Hematopoietic multipotent progenitor cell treated with erythropoietin and hydrocortisone succinate and interleukin-3 and kit ligand, for 15 days (in vitro differentiated cells): ENCODE measurements around the gene TGFBR2.

Source experiments
- DNase-seq: peaks from one replicate; pipeline ENCODE4 v3.0.0-alpha.2; 2015; ENCODE audit warnings: low spot score

TGFBR2 gene

DNA sequence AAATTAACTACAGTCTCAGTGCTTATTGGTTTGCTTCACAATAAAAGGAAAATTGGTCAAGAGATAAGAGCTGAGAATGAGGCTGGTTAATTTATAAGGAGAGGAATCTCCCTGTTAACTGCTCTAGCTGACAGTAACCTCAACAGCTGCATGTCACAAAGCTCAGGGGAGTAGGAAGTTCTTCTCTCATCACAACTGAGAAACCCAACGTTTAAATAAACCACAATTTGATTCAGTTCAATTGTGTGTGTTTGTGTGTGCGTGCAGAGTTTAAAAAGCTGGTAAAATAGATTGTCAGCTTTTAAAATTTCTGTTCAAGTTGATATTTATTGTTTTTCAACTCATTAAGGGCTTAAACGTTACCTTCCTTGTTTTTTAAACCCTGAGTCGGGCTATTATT, 3.5 kb upstream of the TGFBR2 start:
- no peak for DNase-seq

DNA sequence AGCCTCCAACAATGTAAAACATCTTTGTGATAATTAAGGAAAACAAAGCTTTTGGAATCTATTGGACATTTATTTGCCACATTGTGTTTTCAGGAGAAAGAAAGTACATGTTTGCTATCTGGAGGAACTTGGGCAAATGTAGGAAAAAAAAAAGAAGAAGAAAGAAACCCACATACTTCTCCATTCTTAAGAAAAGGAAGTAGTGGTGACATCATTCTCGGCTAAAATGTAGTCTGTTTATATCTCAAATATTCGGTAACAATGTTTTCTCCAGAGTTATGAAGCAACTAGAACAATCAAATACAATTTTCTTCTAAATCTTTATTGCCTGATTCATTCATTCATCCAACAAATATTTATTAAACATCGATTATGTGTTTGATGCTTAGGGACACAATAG, 2.3 kb upstream of the TGFBR2 start:
- DNase-seq: no peak

DNA sequence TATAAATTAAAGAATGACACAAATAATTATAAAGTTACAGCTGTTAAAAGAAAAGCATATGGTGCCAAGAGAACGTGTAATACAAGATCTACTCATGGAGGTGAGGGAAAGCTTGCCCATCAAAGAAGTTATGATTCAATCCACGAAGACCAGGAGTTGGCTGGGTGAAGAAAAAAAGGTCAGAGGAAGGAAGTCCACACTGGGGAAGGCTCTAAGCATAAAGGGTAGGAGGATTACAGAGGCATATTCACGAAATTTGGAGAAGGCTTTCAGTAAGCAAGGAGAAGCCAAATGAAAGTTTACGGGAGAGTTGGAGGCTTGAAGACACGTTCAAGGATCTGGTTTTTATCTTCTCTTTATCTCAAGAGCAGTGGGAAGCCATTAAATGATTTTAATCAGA, 1.8 kb upstream of the TGFBR2 start:
- no peak for DNase-seq

DNA sequence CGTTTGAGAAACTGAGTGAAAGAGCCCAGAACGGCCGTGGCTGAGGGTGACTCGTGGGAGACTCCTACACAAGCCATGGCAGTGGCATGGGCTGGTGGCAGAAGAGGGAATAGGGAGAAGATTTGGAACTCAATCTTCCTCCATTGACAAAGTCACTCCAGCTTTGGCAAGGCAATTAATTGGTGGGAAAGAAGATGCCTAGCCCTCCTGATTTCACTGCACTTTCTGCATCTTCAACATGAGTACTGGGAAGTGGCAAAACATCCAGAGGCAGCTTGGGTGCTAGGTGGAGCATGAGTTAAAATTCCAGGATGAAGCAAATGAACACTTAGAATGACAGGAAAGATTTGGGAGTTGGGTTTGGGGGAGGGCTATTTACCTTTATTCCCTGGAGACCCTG, 1.4 kb upstream of the TGFBR2 start:
- DNase-seq: no peak

DNA sequence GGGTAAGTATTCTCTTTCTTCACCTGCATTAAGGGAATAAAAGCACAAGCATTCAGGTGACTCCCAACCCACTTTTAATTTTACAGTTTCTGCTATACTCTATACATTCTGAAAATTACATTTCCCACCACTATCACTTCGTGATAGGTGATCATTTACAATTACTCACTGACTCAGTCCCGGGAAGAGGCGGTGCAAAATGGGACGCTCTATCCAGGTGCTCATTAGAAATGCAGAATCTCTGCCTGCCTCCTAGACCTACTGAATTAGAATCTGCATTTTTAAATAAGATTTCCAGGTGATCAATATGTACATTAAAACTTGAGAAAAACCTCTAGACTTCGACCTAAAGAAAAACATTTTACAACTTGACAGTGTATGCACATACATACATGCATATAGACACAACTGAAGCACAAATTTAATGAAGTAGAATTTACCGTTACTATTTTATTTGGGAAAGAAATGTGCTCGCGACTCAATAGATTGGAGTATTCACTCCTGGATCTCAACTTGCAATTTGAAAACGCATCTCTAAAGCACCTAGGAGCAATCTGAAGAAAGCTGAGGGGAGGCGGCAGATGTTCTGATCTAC, 598 bp upstream of the TGFBR2 start:
- DNase-seq: no peak

DNA sequence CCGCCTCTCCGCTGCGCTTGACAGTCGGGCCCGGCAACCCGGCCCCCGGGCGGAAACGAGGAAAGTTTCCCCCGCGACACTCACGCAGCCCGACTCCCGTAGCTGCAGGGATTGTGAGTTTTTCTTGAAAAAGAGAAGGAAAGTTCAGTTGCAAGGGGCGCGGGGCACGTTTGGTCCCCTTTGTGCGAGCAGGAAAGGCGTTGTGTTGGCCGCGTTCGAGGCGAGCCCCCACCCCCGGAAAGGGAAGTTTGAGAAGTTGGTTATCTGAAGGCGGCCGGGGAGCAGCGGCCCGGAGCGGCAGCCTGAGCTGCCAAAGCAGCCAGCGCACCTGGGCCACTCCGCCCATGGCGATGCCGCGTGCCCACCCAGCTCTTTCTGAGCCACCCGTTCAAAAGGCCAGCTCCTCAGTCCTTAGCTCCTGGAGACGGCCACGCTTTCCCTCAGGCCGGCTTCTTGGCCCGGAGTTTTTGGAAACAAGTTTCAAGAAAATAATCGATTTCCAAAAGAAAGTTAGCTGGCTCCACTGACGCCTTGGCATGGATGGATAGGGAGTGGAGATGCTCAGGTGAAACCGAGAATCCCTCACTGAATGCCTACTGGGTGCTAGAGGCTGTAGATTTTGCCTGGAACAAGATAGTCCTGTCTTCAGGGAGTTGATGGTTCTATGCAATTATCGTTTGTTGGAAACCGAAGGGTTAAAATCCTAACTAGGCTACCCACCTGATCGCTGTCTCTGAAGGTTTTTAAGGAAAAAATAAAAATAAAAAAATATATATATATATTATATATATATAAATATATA, 832 bp downstream of the TGFBR2 start:
- peak; percentile 14 for DNase-seq

DNA sequence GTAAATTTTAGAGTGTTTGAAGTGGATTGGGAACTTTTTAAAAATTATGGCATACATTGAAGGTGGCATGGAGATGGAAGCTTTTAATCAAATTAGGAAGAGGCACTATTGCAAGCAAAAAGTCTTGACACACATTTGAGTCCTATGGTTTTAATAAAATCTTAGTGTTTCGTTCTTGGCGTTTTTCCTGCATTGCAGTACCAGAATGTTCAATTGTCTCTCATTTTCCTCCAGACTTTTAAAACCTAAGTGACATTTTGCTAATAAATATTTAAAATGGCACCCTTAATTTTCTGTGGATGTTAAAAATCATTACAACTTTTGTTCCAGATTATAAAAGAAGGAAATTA, 2.2 kb downstream of the TGFBR2 start:
- DNase-seq: no peak

DNA sequence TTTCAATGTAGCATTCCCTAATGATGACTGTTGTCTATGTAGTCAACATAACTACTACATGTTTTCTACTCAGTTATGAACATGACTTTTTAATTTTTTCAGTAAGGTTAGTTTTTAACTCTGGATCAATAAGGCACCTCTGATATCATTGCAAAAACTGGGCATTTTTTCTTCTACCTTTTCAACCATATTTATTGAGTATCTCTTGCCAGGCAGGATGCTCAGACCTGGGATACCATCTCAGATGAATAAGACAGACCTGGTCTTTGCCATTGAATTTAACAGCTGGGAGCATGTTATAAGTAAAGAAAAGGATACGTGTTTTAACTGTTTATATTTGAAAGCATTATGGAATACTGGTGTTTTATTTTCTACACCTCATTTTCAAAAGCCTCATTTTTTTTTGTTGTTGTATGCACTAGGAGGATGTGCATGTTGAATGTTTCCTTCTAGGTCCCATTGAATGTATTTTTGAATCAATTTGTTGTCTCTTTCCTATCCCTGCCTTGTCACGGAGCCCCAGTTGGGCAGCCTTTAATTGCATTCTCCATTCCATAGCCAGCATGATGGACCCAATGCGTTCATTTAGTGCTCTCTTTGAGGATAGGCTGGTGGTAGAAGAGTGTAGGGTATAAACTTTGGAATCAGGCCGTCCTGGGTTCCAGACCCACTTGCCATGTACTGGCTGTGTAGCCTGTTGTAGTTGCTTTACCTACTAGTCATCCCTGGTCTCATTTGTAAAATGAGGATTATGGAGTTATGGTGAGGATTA, 3.7 kb downstream of the TGFBR2 start:
- no peak for DNase-seq

DNA sequence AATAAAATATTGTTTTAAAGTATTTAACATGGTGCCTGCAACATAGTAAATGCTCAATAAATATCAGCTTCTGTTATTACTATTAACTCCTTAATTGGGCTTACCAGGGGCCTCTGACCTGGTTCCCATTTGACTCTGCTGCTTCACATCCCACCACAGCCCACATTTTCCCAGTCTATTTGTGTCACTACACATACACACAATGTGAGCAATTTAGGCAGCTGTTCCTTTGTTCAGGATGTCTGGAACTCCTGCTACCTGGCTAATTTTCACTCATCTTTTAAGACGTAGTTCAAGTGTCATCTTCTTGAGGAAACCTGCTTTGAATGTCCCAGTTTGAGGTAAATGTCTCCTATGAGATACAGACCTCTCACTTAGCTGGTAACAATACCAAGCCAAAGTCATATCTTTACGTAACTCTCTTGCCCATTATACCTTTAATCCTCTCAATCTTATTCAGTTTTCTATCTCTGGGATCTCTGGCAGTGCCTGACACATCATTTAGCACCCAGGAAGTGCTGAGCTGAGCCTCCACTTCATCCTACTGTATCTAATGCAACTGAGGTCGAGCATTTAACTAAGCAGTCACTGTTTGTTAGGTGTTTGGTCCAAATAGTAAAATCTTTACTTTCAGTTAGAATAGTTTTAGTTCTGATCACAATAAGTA, 4.4 kb downstream of the TGFBR2 start:
- DNase-seq: no peak

DNA sequence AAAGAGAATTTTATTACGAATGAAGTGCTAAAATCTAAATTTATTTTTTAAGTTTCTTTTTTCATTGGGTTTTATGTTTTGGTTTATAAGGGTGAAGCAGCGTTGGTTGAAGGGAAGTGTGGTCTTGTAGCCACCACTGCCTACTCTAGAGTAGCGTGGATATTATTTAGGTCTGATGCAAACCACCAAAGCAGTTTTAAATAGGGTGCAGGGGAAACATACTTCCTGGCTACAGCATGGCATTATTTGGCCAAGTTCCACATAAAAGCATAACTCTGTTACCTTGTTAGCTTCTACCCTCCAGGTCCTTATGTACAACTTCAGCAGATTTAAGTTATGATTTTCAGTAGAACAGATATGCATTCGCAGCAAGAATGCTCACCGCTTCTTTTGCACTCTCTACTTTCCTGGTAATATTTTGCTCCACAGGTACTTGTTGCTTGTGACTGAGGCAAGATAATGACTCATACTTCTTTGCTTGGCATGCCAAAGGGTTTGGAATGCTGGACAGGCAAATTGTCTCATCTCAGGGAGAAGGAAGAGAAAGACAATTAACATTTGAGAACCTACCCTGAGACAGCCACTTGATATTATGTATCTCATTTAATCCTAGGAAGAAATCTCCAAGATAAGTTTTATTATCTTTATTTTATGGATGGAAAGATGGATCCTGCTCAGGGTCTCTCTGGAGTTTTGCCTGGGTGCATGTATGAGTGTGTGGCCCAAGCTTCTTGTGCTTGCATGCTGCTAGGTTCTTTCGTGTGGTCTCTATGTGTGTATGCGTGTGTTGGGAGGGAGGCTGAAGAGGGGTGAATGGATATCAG, 5.4 kb downstream of the TGFBR2 start:
- DNase-seq: no peak

DNA sequence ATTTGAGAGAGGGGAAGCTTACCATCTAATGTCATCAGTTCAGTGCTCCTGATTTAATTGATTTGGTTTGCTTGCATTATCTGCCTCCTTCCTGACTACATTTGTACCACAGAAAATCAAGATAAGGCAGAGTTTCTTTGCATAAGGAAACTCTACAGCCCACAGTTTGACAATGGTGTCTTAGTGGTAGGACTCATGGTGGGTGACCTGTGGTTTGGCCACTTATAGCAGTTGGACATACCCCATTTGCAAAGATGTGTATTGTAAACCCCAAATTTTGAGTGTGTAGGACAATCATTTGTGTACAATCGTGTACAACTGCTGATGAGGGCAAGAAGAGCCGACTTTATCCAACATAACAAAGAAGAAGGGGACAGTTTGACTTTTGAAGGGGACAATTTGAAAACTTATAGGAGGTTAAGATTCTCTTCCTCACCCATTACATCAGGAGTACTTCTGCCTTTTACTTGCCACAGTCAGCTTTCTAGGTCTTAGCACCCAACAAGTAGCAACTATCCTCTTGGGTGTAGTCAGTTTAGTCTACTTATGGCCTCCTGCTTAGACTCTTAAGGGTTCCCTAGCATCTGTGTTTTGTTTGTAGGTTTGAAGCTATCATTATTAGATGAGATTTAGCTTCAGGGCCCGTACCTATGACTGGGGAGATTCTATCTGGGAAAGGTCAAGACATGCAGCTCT, 6.2 kb downstream of the TGFBR2 start:
- DNase-seq: no peak

DNA sequence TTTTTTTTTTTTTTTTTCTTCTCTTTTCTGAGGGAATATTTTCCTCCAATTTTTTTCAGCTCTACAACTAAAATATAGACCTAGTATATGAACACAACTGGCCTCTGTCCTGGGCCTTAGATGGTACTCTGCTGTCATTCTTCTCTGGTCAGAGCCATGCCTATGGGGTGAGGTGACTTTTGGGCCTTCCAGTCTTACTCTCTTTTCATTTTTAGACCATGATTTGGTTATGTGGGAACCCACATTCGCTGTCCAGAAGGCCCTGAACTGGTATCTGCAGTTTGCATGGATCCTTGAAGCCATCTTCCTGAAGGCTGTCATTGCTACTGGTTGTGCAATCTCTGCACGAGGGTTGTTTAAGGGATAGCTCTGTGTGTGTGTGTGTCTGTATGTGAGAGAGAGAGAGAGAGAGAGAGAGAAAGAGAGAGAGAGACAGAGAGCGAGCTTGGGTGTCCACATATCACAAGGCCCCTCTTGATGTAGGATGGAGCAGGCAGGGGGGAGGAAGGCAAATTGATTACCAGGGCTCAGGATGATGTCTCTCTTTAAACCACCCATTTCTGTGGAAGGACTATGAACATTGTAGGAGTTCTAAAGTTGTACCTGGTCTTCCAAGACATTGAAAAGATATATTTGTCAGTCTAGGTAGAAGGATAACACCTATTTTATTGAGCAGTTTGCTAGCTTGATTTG, 6.9 kb downstream of the TGFBR2 start:
- no peak for DNase-seq

DNA sequence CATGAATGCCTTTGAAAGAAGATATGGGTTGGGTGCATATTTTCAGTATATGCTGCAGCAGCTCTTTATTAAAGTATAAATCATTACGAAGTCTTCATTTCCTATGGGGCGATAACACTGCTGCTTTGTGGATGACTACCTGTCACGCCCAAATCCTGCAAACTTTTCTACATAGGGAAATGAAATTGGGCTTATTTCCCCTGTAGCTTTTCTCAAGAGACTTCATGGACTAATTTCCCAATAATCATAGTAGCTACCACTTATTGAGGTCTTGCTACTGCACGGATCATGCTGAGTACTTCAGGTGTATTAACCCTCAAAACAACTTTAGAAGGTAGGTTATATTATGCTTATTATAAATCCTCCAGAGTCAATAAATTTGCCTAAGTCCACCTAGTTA, 8.0 kb downstream of the TGFBR2 start:
- DNase-seq: no peak

DNA sequence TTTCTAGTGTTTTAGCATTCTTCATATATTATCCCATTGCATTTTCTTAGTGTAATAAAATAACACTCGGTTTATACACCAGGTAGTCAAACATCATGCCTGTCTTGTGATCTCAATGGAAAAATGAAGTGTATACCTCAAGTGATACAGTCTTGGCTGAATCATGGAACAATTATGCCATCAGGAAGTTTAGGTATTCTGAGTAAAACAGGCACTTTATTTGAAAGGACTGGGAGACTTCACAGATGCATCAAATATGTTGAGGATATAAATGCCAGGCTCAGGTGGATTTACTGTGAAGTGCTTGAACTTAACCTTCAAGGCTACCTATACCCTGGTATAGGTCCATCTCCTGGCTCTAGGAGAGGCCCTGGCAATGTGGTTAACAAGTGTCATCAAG, 8.5 kb downstream of the TGFBR2 start:
- no peak for DNase-seq

DNA sequence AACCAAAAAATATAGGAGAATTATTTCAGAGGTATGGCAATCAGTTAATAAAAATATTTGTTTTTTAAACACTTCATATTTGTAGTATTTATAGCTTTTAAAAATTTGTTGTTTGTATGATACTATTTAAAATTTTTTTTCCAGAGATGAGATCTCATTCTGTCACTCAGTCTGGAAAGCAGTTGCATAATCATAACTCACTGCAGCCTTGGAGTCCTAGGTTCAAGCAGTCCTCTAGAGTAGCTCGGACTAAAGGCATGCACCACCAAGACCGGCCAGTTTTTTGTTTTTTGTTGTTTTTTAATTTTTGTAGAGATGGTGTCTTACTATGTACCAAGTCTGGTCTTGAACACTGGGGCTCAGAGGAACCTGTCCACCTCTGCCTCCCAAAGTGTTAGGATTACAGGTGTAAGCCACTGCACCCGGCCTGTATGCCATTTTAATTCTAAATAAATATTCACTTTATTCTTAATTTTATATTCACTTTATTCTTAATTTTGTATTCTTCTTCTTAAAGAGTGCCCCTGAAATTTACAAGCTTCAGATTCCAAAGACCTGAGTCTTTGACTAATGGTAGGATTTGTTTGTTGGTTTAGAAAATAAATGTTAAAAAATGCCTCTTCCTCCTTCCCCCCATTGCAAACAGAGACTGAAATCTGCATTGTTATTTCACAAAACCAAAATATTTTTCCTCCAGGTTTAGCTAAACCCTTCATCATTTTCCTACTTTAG, 9.4 kb downstream of the TGFBR2 start:
- no peak for DNase-seq

DNA sequence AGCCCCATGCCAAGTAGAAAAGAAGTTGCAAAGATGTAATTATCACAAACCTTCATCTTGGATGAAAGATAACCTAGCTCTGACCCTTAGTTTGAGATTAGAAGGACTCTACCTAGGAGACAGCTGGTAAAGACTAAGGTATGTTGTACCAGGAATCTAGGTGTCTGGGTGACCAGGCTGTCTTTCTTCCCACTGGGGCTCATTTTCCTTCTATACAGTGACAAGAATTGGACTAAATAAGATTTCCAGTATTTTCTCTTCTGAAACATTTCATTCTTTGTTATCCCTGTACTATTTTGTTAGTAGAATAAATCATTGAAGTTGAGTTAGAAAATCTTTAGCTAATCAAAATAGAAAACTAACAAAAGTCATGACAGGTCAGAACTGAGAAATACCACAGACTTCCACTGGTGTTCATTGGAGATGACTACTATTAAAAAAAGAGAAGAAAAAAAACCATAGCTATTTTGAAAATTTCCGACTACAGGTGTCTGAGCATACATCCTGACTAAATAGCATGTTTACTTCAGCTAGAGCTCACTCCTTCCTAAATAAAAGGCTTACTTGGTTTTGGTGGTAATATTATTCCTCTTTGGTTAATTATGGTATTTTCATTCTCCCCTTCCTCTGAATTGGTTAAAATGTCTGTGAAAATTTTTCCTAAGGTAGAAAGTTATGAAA, 10.1 kb downstream of the TGFBR2 start:
- no peak for DNase-seq

DNA sequence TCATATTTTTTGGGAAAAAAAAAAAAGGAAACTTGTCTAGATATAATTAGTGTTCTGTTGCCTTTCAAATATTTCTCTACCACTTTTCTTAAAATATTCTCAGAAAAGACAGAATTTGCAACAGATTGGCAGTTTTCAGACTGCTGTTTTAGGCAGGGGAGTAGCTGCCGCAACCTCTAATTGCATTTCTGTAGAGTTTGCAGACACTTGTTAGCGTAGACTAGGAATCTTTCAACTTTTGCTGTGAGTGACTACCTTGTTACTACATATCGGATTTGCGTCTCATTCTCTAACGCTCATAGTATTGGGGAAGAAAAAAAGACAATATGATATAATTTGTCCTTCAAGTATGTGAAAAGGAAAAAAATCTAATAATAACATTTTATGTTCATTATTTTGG, 10.7 kb downstream of the TGFBR2 start:
- DNase-seq: no peak

DNA sequence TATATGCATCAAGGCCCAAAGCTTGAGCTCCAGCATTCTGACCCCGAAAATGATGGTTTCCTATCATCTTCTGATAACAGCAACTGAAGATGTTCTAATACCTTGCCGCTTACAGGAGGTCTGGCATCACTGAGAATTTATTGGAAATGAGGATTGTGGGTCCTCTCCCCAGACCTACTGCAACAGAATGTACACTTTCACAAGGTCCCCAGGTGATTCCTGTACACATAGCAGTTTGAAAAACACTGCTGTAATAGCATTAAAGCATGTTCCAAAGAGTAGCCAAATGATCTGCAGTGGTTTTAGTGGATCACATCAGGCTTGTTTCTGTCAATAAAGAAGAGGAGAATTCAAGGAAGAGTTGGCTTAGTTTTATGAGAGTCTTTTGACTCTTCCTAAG, 11.3 kb downstream of the TGFBR2 start:
- no peak for DNase-seq

DNA sequence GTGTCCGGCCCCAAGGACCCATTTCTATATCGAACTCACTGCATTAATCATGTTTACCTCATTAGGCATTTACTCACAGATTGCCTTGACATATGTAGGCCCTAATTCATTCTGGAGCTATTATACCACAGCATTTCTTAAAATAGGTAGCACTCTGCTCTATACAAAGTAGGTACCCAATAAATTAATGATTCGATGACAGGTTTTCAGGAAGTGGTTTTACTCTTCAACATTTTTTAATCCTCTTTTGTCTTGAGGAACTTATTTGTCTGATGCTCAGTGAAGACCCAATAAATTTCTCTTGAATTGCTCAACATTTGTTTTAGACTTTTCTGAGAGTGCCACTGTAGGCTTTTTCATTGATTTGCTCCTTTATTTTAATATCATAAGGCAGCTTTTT, 12.1 kb downstream of the TGFBR2 start:
- DNase-seq: no peak
